ENCODE measurements around the gene CABP2.
A peak's percentile ranks its signal among the peaks of the same experiment; 100 is the strongest.

Gene CABP2

DNA sequence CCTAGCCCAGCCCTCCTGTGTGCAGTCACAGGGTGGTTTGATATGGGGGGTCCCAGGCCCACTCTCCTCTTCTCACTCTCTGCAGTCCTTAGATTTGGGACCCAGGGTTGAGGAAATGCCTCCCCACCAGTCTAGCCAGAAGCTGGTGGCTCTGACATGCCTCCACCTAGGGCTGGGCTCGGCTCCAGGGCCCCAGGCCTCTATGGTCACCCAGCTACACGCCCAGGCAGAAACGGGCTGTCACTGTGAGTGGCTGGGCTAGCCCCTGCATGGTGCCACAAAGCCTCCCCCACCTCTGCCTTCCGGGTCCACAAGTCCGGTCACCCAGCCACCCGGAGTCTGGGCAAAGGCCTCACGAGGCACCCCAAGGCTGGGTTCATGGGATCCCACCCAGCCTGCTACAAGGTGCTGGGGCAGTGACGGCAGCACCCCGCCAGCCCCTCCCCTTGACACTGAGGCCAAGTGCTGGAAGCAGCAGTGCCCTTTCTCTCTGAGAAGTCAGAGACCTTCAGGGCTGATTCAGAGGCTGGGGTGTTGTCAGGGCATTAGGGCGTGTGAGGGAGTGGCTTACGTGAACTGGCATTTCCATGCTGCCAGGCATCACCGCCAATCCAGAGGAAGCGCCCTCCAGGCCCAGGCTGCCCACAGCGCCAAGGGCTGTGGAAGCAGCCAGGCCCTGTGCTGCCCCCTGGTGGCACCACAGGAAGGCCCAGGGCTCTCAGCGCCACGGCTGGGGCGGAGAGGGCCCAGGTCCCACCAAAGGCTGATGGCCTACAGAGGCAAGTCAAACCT lies 17.4 kb downstream of the CABP2 start:
- Histone ChIP-seq H3K9me3 (ENCODE audit: insufficient read depth, low read depth, low read length) (no peaks in the 10 kb centered on the region), H3K36me3 (ENCODE audit: insufficient read depth, low read depth, low read length) (peaks cover 14% of the 10 kb centered on the region), H3K4me3 (ENCODE audit: low read length) (peak overlapping the region; percentile 82; the same call in 1 of the 2 replicates), H3K4me1 (ENCODE audit: insufficient read depth, low read length) (peaks cover 5% of the 10 kb centered on the region; the same call in 1 of the 2 replicates), H3K9ac (ENCODE audit: low read depth, low read length) (no peak overlapping the region), H3K27me3 (ENCODE audit: insufficient read depth, low read length) (peaks cover 14% of the 10 kb centered on the region), H3K27ac (ENCODE audit: low read length) (no peak overlapping the region)

DNA sequence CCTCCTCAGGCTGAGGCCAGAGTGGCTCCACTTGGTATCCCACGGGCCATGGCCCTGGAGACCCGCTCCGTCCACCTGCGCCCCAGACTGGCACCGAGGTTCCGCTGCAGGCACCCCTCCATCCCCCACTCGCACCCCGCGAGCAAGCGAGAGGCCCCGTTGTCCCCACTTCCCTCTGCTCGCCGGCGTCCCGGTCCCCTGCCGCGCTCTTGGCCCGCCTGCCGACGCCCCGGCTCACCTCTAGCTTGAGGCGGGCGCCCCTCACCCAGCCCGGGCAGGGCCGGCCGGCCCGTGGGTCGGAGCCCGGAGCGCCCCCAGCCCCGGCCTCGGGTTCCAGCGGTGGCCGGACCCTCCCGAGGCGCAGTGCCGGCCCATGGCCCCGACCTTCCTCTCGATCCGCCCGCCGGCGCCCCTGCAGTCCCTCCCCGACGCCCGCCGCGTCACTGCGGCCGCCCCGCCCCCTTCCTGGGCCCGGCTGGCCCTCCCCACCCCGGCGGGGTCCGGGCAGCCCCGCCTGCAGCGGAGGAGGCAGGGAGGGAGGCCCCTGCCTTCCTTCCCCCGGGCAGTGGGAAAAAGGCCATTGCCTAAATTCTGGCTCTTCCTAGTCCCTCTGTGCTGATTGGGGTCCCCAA lies 18.2 kb downstream of the CABP2 start, which contains the start of gene PITPNM1:
Gene PITPNM1, minus strand, starts transcription at position 414 of the 632 bp plus-strand sequence. CDS start 1,183 bp downstream, outside the sequence.
- Histone ChIP-seq H3K27ac (ENCODE audit: low read length) (no peak within 1 kb of the TSS), H3K36me3 (ENCODE audit: insufficient read depth, low read depth, low read length) (peaks cover 16% of the 10 kb centered on the region), H3K9me3 (ENCODE audit: insufficient read depth, low read depth, low read length) (no peaks in the 10 kb centered on the region), H3K9ac (ENCODE audit: low read depth, low read length) (peak within 1 kb of the TSS; percentile 72), H3K4me3 (ENCODE audit: low read length) (peak within 1 kb of the TSS; percentile 82), H3K27me3 (ENCODE audit: insufficient read depth, low read length) (peaks cover 14% of the 10 kb centered on the region), H3K4me1 (ENCODE audit: insufficient read depth, low read length) (peaks cover 5% of the 10 kb centered on the region; the same call in 1 of the 2 replicates)

DNA sequence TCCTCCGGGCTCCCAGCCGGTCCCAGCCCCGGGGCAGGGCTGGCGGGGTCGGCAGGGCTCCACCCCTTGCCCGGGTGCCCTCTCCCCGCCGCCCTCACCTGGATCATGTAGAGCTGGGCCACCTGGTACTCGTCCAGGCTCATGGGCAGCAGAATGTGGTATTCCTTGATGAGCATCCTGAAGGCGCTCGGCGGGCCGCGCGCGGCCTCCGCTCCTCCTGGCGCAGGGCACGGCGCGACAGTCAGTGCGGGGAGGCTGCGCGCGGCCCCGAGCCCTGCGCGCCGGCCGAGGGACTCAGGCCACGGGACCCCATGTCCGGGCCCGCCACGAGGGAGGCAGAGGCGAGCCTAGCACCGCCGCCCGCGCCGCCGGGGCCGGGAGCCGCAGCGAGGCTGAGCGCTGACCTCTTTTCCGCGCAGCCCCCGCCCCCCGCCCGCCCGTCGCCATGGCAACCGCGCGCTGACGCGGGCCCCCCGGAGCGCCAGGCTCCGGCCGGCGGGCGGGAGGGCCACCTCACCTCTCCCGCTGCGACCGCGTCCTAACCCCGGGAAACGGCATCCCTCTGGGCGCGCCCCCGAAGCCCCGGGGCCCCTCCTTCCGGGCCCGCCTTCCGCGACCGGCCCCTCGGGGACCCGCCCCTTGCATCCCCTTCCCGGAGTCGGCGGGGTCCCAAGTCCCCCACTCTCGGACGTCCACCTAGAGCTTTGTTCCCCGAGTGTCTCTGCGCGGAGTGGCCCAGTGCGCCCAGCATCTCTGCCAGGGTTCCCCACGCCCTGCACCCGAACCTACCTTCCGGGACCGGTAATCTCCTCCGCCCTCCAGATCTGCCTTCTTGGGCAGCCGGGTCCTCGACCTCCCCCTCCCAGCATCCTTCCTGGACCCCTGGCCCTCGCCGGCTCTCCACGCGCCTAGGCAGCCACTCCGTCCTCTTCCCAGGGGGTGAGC lies 19.0 kb downstream of the CABP2 start:
- Histone ChIP-seq H3K27me3 (ENCODE audit: insufficient read depth, low read length) (peaks cover 14% of the 10 kb centered on the region), H3K9ac (ENCODE audit: low read depth, low read length) (peak overlapping the region; percentile 72), H3K36me3 (ENCODE audit: insufficient read depth, low read depth, low read length) (peaks cover 16% of the 10 kb centered on the region), H3K4me1 (ENCODE audit: insufficient read depth, low read length) (peaks cover 5% of the 10 kb centered on the region; the same call in 1 of the 2 replicates), H3K4me3 (ENCODE audit: low read length) (peak overlapping the region; percentile 82), H3K27ac (ENCODE audit: low read length) (no peak overlapping the region), H3K9me3 (ENCODE audit: insufficient read depth, low read depth, low read length) (no peaks in the 10 kb centered on the region)

DNA sequence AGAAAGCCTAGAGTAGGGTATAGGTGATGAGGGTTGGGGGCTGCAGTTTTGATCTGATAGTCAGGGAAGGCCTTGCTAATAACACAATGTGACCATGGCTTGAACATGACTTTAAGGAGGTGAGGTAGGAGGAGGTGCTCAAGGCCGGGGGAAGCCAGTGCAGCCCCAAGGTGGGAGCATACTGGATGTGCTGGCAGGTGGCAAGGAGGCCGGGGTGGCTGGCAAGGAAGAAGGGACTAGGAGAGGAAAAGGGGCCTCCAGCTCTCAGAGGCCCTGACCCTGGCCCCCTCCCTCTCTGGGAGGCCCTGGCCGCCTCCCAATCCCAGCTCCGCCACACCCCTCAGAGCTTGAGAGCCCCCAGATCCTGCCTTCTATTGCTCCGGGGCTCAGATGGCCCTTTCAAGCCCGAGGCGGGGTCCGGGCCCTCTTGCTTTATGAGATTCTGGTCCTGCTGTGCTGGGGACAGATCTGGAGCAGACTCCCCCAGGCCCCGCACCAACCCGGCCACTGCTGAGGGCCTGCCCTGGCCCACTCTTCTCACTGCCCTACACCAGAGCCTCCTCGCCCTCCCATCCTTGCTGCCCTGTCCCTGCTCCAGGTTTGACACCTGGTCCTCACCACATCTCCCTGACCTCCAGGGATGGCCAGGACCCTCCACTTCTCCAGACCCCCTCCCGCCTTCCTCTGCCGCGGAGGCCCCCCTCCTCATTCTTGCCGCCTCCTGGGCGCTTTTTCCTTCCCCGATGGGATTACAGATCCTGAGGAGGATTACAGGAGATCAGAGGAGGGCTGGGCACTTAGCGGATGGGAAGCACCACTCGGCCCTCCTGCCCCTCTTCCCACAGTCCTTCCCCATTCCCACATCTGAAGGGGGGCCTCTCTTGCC lies 19.9 kb downstream of the CABP2 start:
- Histone ChIP-seq H3K4me3 (ENCODE audit: low read length) (peak overlapping the region; percentile 82; the same call in 1 of the 2 replicates), H3K27ac (ENCODE audit: low read length) (no peak overlapping the region), H3K36me3 (ENCODE audit: insufficient read depth, low read depth, low read length) (peaks cover 16% of the 10 kb centered on the region)

DNA sequence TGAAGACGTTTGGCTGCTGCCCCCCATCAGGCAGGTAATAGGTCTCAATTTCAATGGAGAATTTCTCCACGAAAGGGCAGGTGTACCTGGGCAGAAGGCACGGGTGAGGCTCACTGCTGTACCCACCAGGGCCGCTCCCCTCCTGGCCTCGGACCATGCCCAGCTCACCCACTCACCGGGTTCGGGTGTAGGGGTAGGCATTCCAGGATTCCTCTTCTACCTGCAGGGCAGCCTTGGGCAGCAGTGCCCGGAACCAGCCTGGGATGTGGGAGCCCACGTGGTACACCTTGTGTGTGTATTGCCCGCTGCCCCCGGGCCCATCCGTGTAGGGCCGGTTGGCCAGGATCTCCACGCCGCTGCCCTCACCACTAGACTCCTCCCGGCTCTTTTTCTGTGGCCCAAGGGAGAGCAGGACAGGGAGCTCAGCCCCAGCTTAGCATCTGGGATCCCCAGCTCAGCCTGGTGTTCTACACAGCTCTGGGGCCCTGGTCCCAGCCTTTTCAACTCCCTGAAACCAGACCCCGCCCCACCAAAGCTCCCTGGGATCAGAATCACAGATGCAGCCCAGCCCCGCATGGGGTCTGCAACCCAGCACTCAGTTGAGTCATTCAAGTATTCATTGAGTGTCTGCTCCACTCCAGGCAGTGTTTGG lies 20.8 kb downstream of the CABP2 start:
- Histone ChIP-seq H3K27me3 (ENCODE audit: insufficient read depth, low read length) (peaks cover 14% of the 10 kb centered on the region), H3K36me3 (ENCODE audit: insufficient read depth, low read depth, low read length) (peaks cover 16% of the 10 kb centered on the region), H3K4me1 (ENCODE audit: insufficient read depth, low read length) (peaks cover 5% of the 10 kb centered on the region; the same call in 1 of the 2 replicates), H3K9ac (ENCODE audit: low read depth, low read length) (no peak overlapping the region), H3K27ac (ENCODE audit: low read length) (no peak overlapping the region), H3K9me3 (ENCODE audit: insufficient read depth, low read depth, low read length) (no peaks in the 10 kb centered on the region), H3K4me3 (ENCODE audit: low read length) (no peak overlapping the region)

More for the DNA sequence above, 19.9 kb downstream of the CABP2 start:
- no peaks in the 10 kb centered on the region for H3K9me3 ChIP-seq (ENCODE audit: insufficient read depth, low read depth, low read length)
- peaks cover 14% of the 10 kb centered on the region for H3K27me3 ChIP-seq (ENCODE audit: insufficient read depth, low read length)
- peak overlapping the region; percentile 48; the same call in 1 of the 2 replicates for H3K9ac ChIP-seq (ENCODE audit: low read depth, low read length)
- peaks cover 5% of the 10 kb centered on the region; the same call in 1 of the 2 replicates for H3K4me1 ChIP-seq (ENCODE audit: insufficient read depth, low read length)

DNA sequence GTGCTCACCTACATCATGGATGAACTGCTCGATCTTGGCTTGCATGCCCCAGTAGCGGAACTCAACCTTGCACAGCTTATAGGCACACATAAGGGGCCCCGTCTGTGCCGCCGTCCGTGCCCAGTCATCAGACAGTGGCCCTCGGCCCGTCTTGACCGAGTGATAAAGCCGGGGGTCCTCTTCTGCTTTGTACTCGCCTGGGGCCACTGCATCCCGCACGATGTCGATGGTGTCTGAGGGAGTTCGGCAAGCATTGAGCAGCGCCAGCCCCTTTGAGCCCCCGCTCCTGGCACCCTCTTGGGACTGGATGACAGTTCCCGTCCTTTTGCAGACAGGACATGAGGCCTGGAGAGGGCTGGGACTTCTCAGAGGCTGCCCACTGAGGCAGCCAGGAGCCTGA lies 21.4 kb downstream of the CABP2 start:
- Histone ChIP-seq H3K9ac (ENCODE audit: low read depth, low read length) (no peak overlapping the region), H3K4me3 (ENCODE audit: low read length) (no peak overlapping the region), H3K27me3 (ENCODE audit: insufficient read depth, low read length) (peaks cover 14% of the 10 kb centered on the region), H3K36me3 (ENCODE audit: insufficient read depth, low read depth, low read length) (peaks cover 16% of the 10 kb centered on the region), H3K9me3 (ENCODE audit: insufficient read depth, low read depth, low read length) (no peaks in the 10 kb centered on the region), H3K27ac (ENCODE audit: low read length) (no peak overlapping the region), H3K4me1 (ENCODE audit: insufficient read depth, low read length) (peaks cover 5% of the 10 kb centered on the region; the same call in 1 of the 2 replicates)

DNA sequence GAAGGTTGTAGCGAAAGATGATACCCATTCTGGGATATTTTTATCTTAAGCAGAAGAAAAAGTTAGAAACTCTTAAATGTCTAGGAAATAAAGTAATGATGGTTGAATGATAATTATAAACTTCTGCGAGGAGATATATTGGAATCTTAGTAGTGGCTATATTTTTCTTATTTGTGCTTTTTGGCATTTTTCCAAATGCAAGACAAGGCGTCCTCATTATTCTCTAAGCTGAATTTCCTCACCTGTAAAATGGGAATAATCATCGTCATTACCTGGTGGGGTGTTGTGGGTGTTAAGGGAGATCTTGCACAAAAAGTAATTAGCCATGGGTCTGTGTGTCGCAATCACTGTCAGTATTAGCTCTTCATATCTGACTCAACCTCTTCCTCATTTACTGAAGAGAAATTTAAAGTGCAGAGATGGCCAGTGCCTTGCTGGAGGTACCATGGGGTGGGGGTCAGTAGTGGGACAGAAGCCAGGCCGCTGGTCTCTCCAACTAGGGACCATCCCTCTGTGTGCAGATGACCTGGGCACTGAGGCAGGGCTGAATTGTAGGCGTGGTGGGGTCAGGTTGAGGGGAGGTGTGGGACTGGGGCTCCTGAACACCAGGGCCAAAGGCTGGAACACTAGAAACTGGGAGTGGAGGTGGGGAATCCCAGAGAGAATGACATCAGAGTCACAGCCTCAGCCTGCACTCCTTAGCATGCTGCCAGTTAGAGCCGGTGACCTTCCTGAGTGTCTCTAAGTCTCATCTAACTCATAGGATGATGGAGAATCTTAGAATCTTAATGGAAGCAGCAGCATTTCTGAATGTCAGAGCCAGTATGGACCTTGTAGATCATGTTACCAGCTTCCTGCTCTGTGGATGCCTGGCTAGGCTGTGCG lies 22.2 kb downstream of the CABP2 start:
- Histone ChIP-seq H3K27ac (ENCODE audit: low read length) (no peak overlapping the region), H3K9ac (ENCODE audit: low read depth, low read length) (no peak overlapping the region), H3K9me3 (ENCODE audit: insufficient read depth, low read depth, low read length) (no peaks in the 10 kb centered on the region), H3K4me1 (ENCODE audit: insufficient read depth, low read length) (peaks cover 5% of the 10 kb centered on the region; the same call in 1 of the 2 replicates), H3K27me3 (ENCODE audit: insufficient read depth, low read length) (peaks cover 14% of the 10 kb centered on the region), H3K4me3 (ENCODE audit: low read length) (no peak overlapping the region), H3K36me3 (ENCODE audit: insufficient read depth, low read depth, low read length) (peaks cover 14% of the 10 kb centered on the region)

DNA sequence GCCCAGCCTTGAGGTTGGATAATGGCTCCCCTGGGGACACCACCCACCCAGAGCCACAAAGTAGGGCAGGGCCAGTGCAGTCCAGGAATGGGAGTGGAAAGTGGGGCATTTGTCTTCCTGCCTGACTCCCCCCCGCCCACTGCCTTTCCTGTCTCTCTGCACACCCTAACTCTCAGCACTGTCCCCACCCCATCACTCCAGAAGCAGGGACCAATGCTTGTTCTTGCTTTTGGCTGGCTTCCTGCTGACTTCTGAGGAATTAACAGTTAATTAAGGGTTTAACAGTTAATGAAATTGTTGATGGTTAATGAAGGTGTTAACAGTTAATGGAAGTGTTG lies 22.8 kb downstream of the CABP2 start:
- Histone ChIP-seq H3K9me3 (ENCODE audit: insufficient read depth, low read depth, low read length) (no peaks in the 10 kb centered on the region), H3K4me1 (ENCODE audit: insufficient read depth, low read length) (peaks cover 1% of the 10 kb centered on the region; the same call in 1 of the 2 replicates), H3K9ac (ENCODE audit: low read depth, low read length) (no peak overlapping the region), H3K4me3 (ENCODE audit: low read length) (no peak overlapping the region), H3K27me3 (ENCODE audit: insufficient read depth, low read length) (peaks cover 14% of the 10 kb centered on the region), H3K27ac (ENCODE audit: low read length) (no peak overlapping the region), H3K36me3 (ENCODE audit: insufficient read depth, low read depth, low read length) (peaks cover 14% of the 10 kb centered on the region)

DNA sequence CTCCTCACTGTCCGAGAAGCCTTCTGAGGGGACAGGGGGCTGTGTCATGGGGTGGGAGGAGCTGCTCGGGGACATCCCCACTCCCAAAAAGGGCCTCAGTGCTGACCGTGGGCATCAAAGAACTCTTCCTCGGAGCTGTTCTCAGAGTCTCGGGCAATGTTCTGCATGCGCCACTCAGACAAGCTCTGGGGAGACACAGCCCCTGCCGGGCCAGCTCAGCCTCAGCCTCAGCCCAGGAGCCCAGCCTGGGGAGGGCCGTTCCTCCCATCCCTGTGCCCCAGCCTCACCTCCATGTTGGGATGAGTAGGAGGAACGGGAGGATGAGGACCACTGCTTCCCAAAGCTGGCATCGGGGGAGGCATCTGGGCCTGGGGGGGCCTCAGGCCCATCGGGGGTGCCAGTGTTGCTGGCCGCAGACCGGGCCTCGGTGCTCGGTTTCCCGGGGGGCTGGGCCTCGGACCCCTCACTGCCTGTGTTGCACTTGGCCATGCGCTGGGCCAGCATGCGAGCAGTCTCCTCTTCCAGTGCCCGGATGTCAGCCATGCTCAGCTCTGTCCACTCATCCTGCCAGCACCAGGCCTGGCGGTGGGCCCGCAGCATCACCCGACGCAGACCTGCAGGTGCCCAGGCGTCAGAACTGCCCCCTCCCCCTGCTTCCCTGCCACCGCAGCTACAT lies 23.3 kb downstream of the CABP2 start:
- Histone ChIP-seq H3K36me3 (ENCODE audit: insufficient read depth, low read depth, low read length) (peaks cover 14% of the 10 kb centered on the region), H3K27me3 (ENCODE audit: insufficient read depth, low read length) (peaks cover 14% of the 10 kb centered on the region), H3K27ac (ENCODE audit: low read length) (no peak overlapping the region), H3K4me3 (ENCODE audit: low read length) (no peak overlapping the region), H3K9me3 (ENCODE audit: insufficient read depth, low read depth, low read length) (no peaks in the 10 kb centered on the region), H3K9ac (ENCODE audit: low read depth, low read length) (no peak overlapping the region), H3K4me1 (ENCODE audit: insufficient read depth, low read length) (no peaks in the 10 kb centered on the region)
